ENCODE results near the gene PCMTD2. TPM values are rescaled to one million over a fixed set of nuclear protein-coding genes. Genes with fewer than 3 reads are reported as not detected.

Gene PCMTD2
- total RNA-seq, 1 experiment from 2014 or later = 52.0 TPM

- Histone ChIP-seq H4K20me1 (ENCODE audit: control insufficient read depth, insufficient read depth, insufficient read length) (no peaks in the 10 kb centered on the region), H3K27me3 (ENCODE audit: insufficient read depth, low read length) (no peaks in the 10 kb centered on the region), H2BK12ac (ENCODE audit: insufficient read length, low read depth, low read length) (no peak overlapping the region), H3K4me1 (ENCODE audit: insufficient read depth, low read length) (no peaks in the 10 kb centered on the region), H3K56ac (ENCODE audit: insufficient read length, low read depth, low read length) (no peak overlapping the region), H3K79me1 (ENCODE audit: insufficient read depth, low read depth, low read length, poor library complexity, severe bottlenecking) (peaks cover 3% of the 10 kb centered on the region), H3K18ac (ENCODE audit: insufficient read length, low read depth, low read length) (no peak overlapping the region), H3K79me2 (ENCODE audit: insufficient read depth, low read length) (peaks cover 5% of the 10 kb centered on the region; the same call in 1 of the 2 replicates), H3K23ac (ENCODE audit: insufficient read length, low read depth, low read length) (no peak overlapping the region), H4K8ac (replicated peaks; ENCODE audit: insufficient read length, low read depth, low read length) (no peak overlapping the region), H3K27ac (ENCODE audit: insufficient read length, low read depth, low read length) (no peak overlapping the region), H3K9ac (ENCODE audit: extremely low read depth, insufficient read length, low read length) (no peak overlapping the region), H2AFZ (ENCODE audit: low read length) (no peak overlapping the region), H2BK20ac (ENCODE audit: low read depth, low read length, poor library complexity, severe bottlenecking) (no peak overlapping the region), H4K91ac (ENCODE audit: insufficient read length, low read depth, low read length) (no peak overlapping the region), H3K9me3 (ENCODE audit: control insufficient read depth, low read depth, low read length) (no peaks in the 10 kb centered on the region), H2BK15ac (ENCODE audit: low read depth, low read length) (no peak overlapping the region), H3T11ph (ENCODE audit: low read length) (no peak overlapping the region), H3K14ac (ENCODE audit: insufficient read depth, low read length) (no peak overlapping the region), H2BK5ac (ENCODE audit: insufficient read length, low read length) (no peak overlapping the region), H4K5ac (ENCODE audit: insufficient read length, low read depth, low read length) (no peak overlapping the region), H3K4me2 (ENCODE audit: insufficient read depth, insufficient read length, low read length) (no peak overlapping the region), H2BK120ac (ENCODE audit: low read depth, low read length, poor library complexity, severe bottlenecking) (no peak overlapping the region), H3K23me2 (ENCODE audit: insufficient read length, low read depth, low read length, poor library complexity, severe bottlenecking) (peaks cover 4% of the 10 kb centered on the region), H2AK5ac (ENCODE audit: insufficient read length, low read length) (no peak overlapping the region), H3K4ac (ENCODE audit: low read depth, low read length) (no peak overlapping the region)
- no peak for TF ChIP-seq CTCF (conservative IDR thresholded peaks at IDR 0.05)
- no peak for DNase-seq
- Mint-ChIP-seq H3K36me3 (ENCODE audit: insufficient read depth in 1 of 3, low read depth in 3 of 3) (peaks cover 0 to 15% (median 2%) of the 10 kb centered on the region in 3 experiments; a peak in 4 of 7 replicates), H3K9me3 (no peaks in the 10 kb centered on the region), H3K4me3 (no peak overlapping the region), H3K4me1 (peaks cover 27 to 29% of the 10 kb centered on the region in 2 experiments), H3K27me3 (ENCODE audit: low read depth) (no peaks in the 10 kb centered on the region), H3K27ac (no peak overlapping the region)
- no CpG with 5 or more reads among the region's 9 CpGs for WGBS (ENCODE audit: extremely low coverage, insufficient read length, low lambda C conversion rate)
These were observed 5.6 kb downstream of the PCMTD2 start for GRCh38 chr20:64261138-64261537.
